T-cell (primary cell): ENCODE data around the gene RPTOR. TPM values are rescaled to one million over a fixed set of nuclear protein-coding genes. Genes with fewer than 3 reads are reported as not detected.

ENCODE experiments used
- ATAC-seq, 4 experiments: fragments of 200-7000 bp in 3 of 4; fragments of 150-1000 bp in 1 of 4; cut with Tn5 transposase; replicated peaks in 1 of 4; 1 replicate in 3 of 4; 2 replicates in 1 of 4; pipeline ENCODE4 v1.10.0; 2021; ENCODE audit warnings: moderate library complexity in 3 of 4, mild to moderate bottlenecking in 2 of 4, moderate number of reproducible peaks in 1 of 4
- CTCF ChIA-PET, 2 donors: fragments of 300-600 bp; sonication (Branson Sonifier 250); formaldehyde crosslinking; loops; one replicate each; lab custom pipeline; 2022; ENCODE audit warnings: antibody characterized with exemption in 2 of 2; lab: Charles Lee
- POLR2A ChIA-PET, 2 donors: fragments of 300-600 bp; sonication (Branson Sonifier 250); formaldehyde crosslinking; loops; one replicate each; lab custom pipeline; 2022; ENCODE audit warnings: antibody characterized with exemption in 2 of 2; lab: Charles Lee
- DNase-seq, 35 experiments: peaks; one replicate each; pipeline versions ENCODE4 v3.0.0 to v3.0.0-alpha.2; 2013 to 2023
- H3K27ac ChIP-seq: one replicate; pipeline ENCODE4 v1.5.1; 2013; ENCODE audit warnings: low read length
- H3K27me3 ChIP-seq, 2 experiments: replicated peaks in 1 of 2; 1 replicate in 1 of 2; 2 replicates in 1 of 2; pipeline versions ENCODE4 v1.6.1 to v1.7.0; 2013; ENCODE audit warnings: low read length in 1 of 2, mixed read lengths in 1 of 2; ENCODE audit not compliant: control insufficient read depth in 2 of 2, insufficient read depth in 2 of 2; ENCODE audit errors: extremely low read depth in 1 of 2
- H3K36me3 ChIP-seq, 2 donors: 1 replicate in 1 of 2; 2 replicates in 1 of 2; pipeline versions ENCODE4 v1.6.1 to v1.7.0; 2013; ENCODE audit warnings: low read length in 1 of 2; ENCODE audit not compliant: control insufficient read depth in 2 of 2, insufficient read depth in 1 of 2; ENCODE audit errors: extremely low read depth in 1 of 2
- H3K4me1 ChIP-seq, 2 experiments: 1 replicate in 1 of 2; 2 replicates in 1 of 2; pipeline versions ENCODE4 v1.6.1 to v1.7.0; 2013; ENCODE audit warnings: low read length in 2 of 2, mixed read lengths in 1 of 2; ENCODE audit not compliant: insufficient read depth in 2 of 2, control insufficient read depth in 1 of 2; ENCODE audit errors: extremely low read depth in 1 of 2
- H3K4me3 ChIP-seq, 2 donors: 1 replicate in 1 of 2; 2 replicates in 1 of 2; pipeline versions ENCODE4 v1.5.1 to v1.7.0; 2013; ENCODE audit warnings: mild to moderate bottlenecking in 2 of 2, low read length in 1 of 2, moderate library complexity in 1 of 2; ENCODE audit not compliant: control insufficient read depth in 1 of 2; ENCODE audit errors: extremely low read depth in 1 of 2
- H3K9me3 ChIP-seq: 2 replicates; pipeline ENCODE4 v1.7.0; 2013
- H3K27ac Mint-ChIP-seq, 2 donors: one replicate each; pipeline ENCODE4 v1.8.0; 2020 to 2021; ENCODE audit warnings: mild to moderate bottlenecking in 2 of 2, mixed read lengths in 2 of 2
- H3K27me3 Mint-ChIP-seq, 2 donors: one replicate each; pipeline ENCODE4 v1.8.0; 2021 to 2022; ENCODE audit warnings: mixed read lengths in 2 of 2
- H3K36me3 Mint-ChIP-seq: one replicate; pipeline ENCODE4 v1.8.0; 2021; ENCODE audit warnings: mixed read lengths
- H3K4me1 Mint-ChIP-seq, 3 donors: one replicate each; pipeline ENCODE4 v1.8.0; 2020 to 2022; ENCODE audit warnings: mixed read lengths in 3 of 3, mild to moderate bottlenecking in 1 of 3
- H3K4me3 Mint-ChIP-seq, 3 donors: one replicate each; pipeline ENCODE4 v1.8.0; 2020 to 2022; ENCODE audit warnings: mild to moderate bottlenecking in 3 of 3, mixed read lengths in 3 of 3, moderate library complexity in 3 of 3
- H3K9me3 Mint-ChIP-seq, 3 donors: one replicate each; pipeline ENCODE4 v1.8.0; 2020 to 2022; ENCODE audit warnings: mixed read lengths in 3 of 3
- WGBS: methylation state at CpG from one replicate; pipeline ENCODE4 v1.1.5; 2013; ENCODE audit warnings: missing lambda C conversion rate; ENCODE audit not compliant: insufficient coverage; 5-methylcytosine and 5-hydroxymethylcytosine counted together
- total RNA-seq, 35 experiments: library from RNA in 6 of 35; stranded (reverse) in 6 of 35; fragments of 120-200 nt in 1 of 35; gene quantifications; one replicate each; pipeline versions ENCODE4 v1.2.1 to v1.2.4 and lab custom pipeline; 2013 to 2026

RPTOR gene
- total RNA-seq, 5 donors from 2014 or later (not counting 1 experiment from before 2014, with no cell fraction given) = 59.4 to 76.8 (median 71.4) TPM

DNA sequence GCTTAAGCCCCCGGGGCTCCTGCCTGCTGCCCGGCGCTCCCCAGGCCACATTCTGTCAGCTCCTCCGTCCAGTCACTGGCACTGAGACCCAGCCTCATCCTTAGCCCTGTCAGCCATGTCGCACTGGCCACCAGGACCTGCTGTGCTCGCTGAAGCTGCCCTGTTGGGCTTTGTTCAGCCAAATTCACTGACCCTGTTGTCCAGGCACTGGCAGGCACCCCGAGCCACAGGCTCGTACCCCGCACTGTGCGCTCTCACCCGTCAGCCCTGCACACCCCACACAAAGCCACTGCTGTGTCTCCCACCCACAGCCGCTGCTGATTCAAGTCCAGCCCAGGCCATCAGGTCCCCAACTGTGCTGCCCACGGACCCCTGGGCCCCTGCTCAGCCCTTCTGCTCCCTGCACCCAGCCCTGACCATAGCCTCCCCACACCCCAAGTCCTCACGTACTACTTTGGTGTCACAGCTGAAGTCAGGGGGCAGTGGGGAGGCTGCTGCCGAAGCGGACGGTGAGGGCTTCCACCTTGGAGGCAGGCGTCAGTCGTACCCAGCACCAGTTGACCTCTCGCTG is 315.5 kb downstream of the RPTOR start:
- Histone ChIP-seq H3K27ac (no peak overlapping the region), H3K36me3 (peaks cover 16 to 38% of the 10 kb centered on the region in 2 donors), H3K9me3 (no peaks in the 10 kb centered on the region), H3K27me3 (no peaks in the 10 kb centered on the region), H3K4me1 (peaks cover 14 to 54% of the 10 kb centered on the region in 2 experiments), H3K4me3 (no peak overlapping the region)
- Mint-ChIP-seq H3K9me3 (peaks cover 3 to 11% (median 4%) of the 10 kb centered on the region in 3 donors), H3K4me1 (peaks cover 47 to 71% (median 57%) of the 10 kb centered on the region in 3 donors), H3K36me3 (peaks cover 59% of the 10 kb centered on the region), H3K27ac (peak overlapping the region in 1 of 2 donors; percentile 92), H3K27me3 (no peaks in the 10 kb centered on the region), H3K4me3 (no peak overlapping the region)
- 96% methylated on average over 18 of the region's 20 CpGs for WGBS
- ChIA-PET CTCF (interaction anchor here in 1 of 2 donors (1.5 kb wide), 1 partner anchor 21 kb away, joined by 4 read pairs; no protein-coding TSS in a partner anchor), POLR2A (no interaction called here)
- no peak for ATAC-seq
- no peak for DNase-seq

DNA sequence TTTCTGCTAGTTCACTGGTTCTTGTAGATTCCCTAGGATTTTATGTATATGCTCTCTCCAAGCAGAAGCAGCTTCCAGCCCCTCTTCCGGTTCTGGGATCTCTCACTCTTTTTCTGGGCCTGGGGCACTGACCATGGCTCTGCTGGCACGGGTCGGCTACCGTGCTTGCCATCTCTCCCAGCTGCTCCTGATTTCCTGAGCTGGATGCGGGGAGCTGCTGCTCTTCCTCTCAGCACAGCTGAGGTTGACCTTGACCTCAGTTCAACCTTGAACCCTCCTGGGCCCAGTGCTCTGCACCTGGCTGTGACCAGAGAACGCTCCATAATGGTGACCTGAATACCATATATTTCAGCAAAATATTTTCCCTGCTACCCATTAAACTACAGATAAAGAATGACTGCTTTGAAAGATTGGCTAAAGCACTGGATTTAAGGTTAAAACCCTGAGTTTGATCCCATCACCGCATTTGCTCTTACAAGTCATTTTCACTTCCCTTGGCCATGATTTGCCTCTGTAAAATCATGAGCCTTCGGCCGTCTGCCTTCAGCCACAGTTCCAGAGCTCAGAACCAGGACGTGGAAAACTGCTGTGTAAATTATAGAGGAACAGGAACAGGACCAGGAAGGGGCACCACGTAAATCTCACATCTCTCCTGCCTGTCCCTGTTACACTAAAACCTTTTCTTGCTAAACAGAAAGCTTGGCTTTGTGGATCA is 316.2 kb downstream of the RPTOR start:
- Histone ChIP-seq H3K4me3 (no peak overlapping the region), H3K4me1 (peaks cover 14 to 52% of the 10 kb centered on the region in 2 experiments), H3K36me3 (peaks cover 11 to 31% of the 10 kb centered on the region in 2 donors), H3K9me3 (no peaks in the 10 kb centered on the region), H3K27me3 (no peaks in the 10 kb centered on the region), H3K27ac (no peak overlapping the region)
- Mint-ChIP-seq H3K27me3 (no peaks in the 10 kb centered on the region), H3K9me3 (peaks cover 3 to 11% (median 4%) of the 10 kb centered on the region in 3 donors), H3K4me3 (peak overlapping the region in 2 of 3 donors; percentile 6 to 60), H3K4me1 (peaks cover 45 to 70% (median 58%) of the 10 kb centered on the region in 3 donors), H3K36me3 (peaks cover 55% of the 10 kb centered on the region), H3K27ac (peak overlapping the region; percentile 84 to 92)
- no peak for DNase-seq
- POLR2A ChIA-PET = no interaction called here
- ATAC-seq = no peak
- CTCF ChIA-PET = interaction anchor here in 1 of 2 donors (1.5 kb wide), 1 partner anchor 20 kb away, joined by 4 read pairs; no protein-coding TSS in a partner anchor
- WGBS = 95% methylated on average over 4 of the region's 11 CpGs

DNA sequence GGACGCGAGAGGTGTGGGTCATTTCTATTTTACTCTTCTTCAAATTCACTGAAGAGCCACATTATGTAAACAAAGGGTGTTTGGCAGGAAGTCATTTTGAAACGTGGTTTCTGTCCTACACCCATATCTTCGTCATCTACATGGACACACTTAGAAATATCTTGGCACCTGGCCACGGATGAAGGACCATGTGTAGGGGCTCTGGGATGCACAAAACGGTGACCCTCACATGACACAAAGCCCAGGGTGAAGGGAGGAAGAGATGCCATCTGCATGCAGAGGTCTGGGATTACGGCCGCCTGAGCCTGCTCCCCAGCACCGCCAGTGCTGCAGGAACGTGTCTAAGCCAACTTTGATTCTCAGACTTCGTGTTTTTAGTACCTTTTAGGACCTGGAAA is 316.8 kb downstream of the RPTOR start:
- no peaks in the 10 kb centered on the region for H3K27me3 ChIP-seq
- peak in 1 of 35 experiments; percentile 12 for DNase-seq
- H3K9me3 ChIP-seq = no peaks in the 10 kb centered on the region
- H3K9me3 Mint-ChIP-seq = peaks cover 3 to 11% (median 4%) of the 10 kb centered on the region in 3 donors
- H3K27ac ChIP-seq = peak overlapping the region; percentile 39
- POLR2A ChIA-PET = no interaction called here
- H3K4me1 ChIP-seq = peaks cover 14 to 46% of the 10 kb centered on the region in 2 experiments
- CTCF ChIA-PET = interaction anchor here in 1 of 2 donors (0.6 to 1.5 kb wide), 2 partner anchors 19 to 37 kb away, joined by 4 to 5 read pairs; no protein-coding TSS in a partner anchor
- 77% methylated on average over 6 of the region's 11 CpGs for WGBS
- H3K4me1 Mint-ChIP-seq = peaks cover 42 to 68% (median 56%) of the 10 kb centered on the region in 3 donors
- no peaks in the 10 kb centered on the region for H3K27me3 Mint-ChIP-seq
- ATAC-seq = peak in 1 of 4 experiments; percentile 17
- peaks cover 6 to 30% of the 10 kb centered on the region in 2 donors for H3K36me3 ChIP-seq
- H3K36me3 Mint-ChIP-seq = peaks cover 50% of the 10 kb centered on the region
- H3K27ac Mint-ChIP-seq = peak overlapping the region; percentile 84 to 92
- H3K4me3 ChIP-seq = no peak overlapping the region
- peak overlapping the region in 2 of 3 donors; percentile 14 to 60 for H3K4me3 Mint-ChIP-seq

GRCh38 chr17:80861892-80862291 is 317.3 kb downstream of the RPTOR start:
- peak; percentile 67 to 83 (median 80) for ATAC-seq
- H3K9me3 Mint-ChIP-seq = peaks cover 3 to 11% (median 4%) of the 10 kb centered on the region in 3 donors

GRCh38 chr17:80862481-80862961 is 317.9 kb downstream of the RPTOR start:
- H3K27ac Mint-ChIP-seq = peak overlapping the region; percentile 84 to 92
- CTCF ChIA-PET = no interaction called here
- WGBS = 91% methylated on average over 16 of the region's 20 CpGs
- Histone ChIP-seq H3K27ac (no peak overlapping the region), H3K27me3 (no peaks in the 10 kb centered on the region), H3K4me1 (peaks cover 14 to 37% of the 10 kb centered on the region in 2 experiments), H3K36me3 (peaks cover 4 to 25% of the 10 kb centered on the region in 2 donors), H3K4me3 (no peak overlapping the region), H3K9me3 (no peaks in the 10 kb centered on the region)
- H3K4me1 Mint-ChIP-seq = peaks cover 37 to 60% (median 53%) of the 10 kb centered on the region in 3 donors
- POLR2A ChIA-PET = no interaction called here
- H3K36me3 Mint-ChIP-seq = peaks cover 41% of the 10 kb centered on the region
- H3K9me3 Mint-ChIP-seq = peaks cover 3 to 11% (median 4%) of the 10 kb centered on the region in 3 donors
- no peak for DNase-seq
- H3K27me3 Mint-ChIP-seq = no peaks in the 10 kb centered on the region
- H3K4me3 Mint-ChIP-seq = peak overlapping the region in 1 of 3 donors; percentile 24
- ATAC-seq = no peak

More at GRCh38 chr17:80861892-80862291, 317.3 kb downstream of the RPTOR start:
- H3K36me3 Mint-ChIP-seq = peaks cover 45% of the 10 kb centered on the region
- CTCF ChIA-PET = interaction anchor here in 1 of 2 donors (0.6 to 1.5 kb wide), 2 partner anchors 19 to 38 kb away, joined by 4 to 5 read pairs; no protein-coding TSS in a partner anchor
- POLR2A ChIA-PET = no interaction called here
- Histone ChIP-seq H3K36me3 (peaks cover 6 to 30% of the 10 kb centered on the region in 2 donors), H3K4me1 (peaks cover 14 to 41% of the 10 kb centered on the region in 2 experiments), H3K4me3 (no peak overlapping the region), H3K27me3 (no peaks in the 10 kb centered on the region), H3K27ac (peak overlapping the region; percentile 39), H3K9me3 (no peaks in the 10 kb centered on the region)
- peak overlapping the region; percentile 84 to 92 for H3K27ac Mint-ChIP-seq
- 55% methylated on average over 8 of the region's 8 CpGs for WGBS
- peak in 33 of 35 experiments; percentile 17 to 69 (median 41) for DNase-seq
- H3K4me3 Mint-ChIP-seq = peak overlapping the region in 2 of 3 donors; percentile 6 to 60
- H3K27me3 Mint-ChIP-seq = no peaks in the 10 kb centered on the region
- H3K4me1 Mint-ChIP-seq = peaks cover 40 to 64% (median 53%) of the 10 kb centered on the region in 3 donors

DNA sequence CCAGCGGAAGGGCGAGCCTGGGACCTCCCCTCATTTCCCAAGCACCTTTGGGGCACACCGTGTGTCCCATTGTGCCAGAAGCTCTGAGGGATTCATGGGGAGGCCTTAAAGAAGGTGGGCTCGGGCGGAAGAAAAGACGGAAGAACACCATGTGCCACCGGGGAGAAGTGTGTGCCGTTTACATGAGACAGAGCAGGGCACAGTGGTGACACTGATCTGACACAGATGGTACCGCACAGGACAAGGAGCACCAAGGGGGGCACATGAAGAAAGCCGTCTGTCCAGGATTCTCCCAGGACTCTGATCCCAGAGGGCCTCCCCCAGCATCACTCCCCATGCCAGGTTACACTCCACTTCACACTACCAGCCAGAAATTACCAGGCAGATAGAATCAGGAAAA is 318.3 kb downstream of the RPTOR start:
- Histone ChIP-seq H3K27ac (no peak overlapping the region), H3K4me3 (no peak overlapping the region), H3K4me1 (peaks cover 14 to 37% of the 10 kb centered on the region in 2 experiments), H3K36me3 (peaks cover 4 to 20% of the 10 kb centered on the region in 2 donors), H3K27me3 (no peaks in the 10 kb centered on the region), H3K9me3 (no peaks in the 10 kb centered on the region)
- Mint-ChIP-seq H3K36me3 (peaks cover 41% of the 10 kb centered on the region), H3K9me3 (peaks cover 3 to 11% (median 4%) of the 10 kb centered on the region in 3 donors), H3K27ac (peak overlapping the region in 1 of 2 donors; percentile 28), H3K27me3 (no peaks in the 10 kb centered on the region), H3K4me1 (peaks cover 42 to 64% (median 57%) of the 10 kb centered on the region in 3 donors), H3K4me3 (peak overlapping the region in 1 of 3 donors; percentile 24)
- ATAC-seq (no peak), DNase-seq (no peak)
- 100% methylated on average over 9 of the region's 10 CpGs for WGBS
- POLR2A ChIA-PET = no interaction called here
- CTCF ChIA-PET = no interaction called here
